Endothelial cell of umbilical vein (primary cell): ENCODE measurements around the gene SCG3. TPM values are rescaled to one million over a fixed set of nuclear protein-coding genes. Genes with fewer than 3 reads are reported as not detected.

ENCODE experiments used
- BruUV-seq: library from RNA; stranded (reverse); fragments of 400-500 nt; replicated peaks from 2 replicates; lab custom pipeline; 2021; lab: Mats Ljungman, UMichigan
- CTCF ChIA-PET: fragments of 300-600, 350-600 bp; sonication (Branson Sonifier 250); formaldehyde crosslinking; loops from one replicate; lab custom pipeline; 2021; ENCODE audit warnings: antibody characterized with exemption, inconsistent platforms; lab: Charles Lee
- POLR2A ChIA-PET: fragments of 300-600, 350-600 bp; sonication (Branson Sonifier 250); formaldehyde crosslinking; loops from one replicate; lab custom pipeline; 2021; ENCODE audit warnings: antibody characterized with exemption, inconsistent platforms; lab: Charles Lee
- DNase-seq: peaks from one replicate; pipeline ENCODE4 v3.0.0-alpha.2; 2011; ENCODE audit warnings: low read depth, low spot score
- FAIRE-seq: peaks from 2 replicates; lab custom pipeline; 2011; peaks lifted over from hg19 to GRCh38; lab: Jason Lieb, UNC
- H2AFZ ChIP-seq: 2 replicates; pipeline ENCODE4 v1.6.0; 2012; ENCODE audit warnings: low read depth, low read length, control low read depth, inconsistent platforms
- H3K27ac ChIP-seq: 2 replicates; pipeline ENCODE4 v1.5.1; 2011; ENCODE audit warnings: low read depth, mild to moderate bottlenecking, control low read depth, low read length, moderate library complexity; ENCODE audit not compliant: insufficient read depth
- H3K27me3 ChIP-seq, 2 experiments: 2 replicates each; pipeline versions ENCODE4 v1.6.0 to v1.6.1; 2011; ENCODE audit warnings: low read length in 2 of 2, mixed read lengths in 1 of 2; ENCODE audit not compliant: control insufficient read depth in 2 of 2, insufficient read depth in 2 of 2
- H3K36me3 ChIP-seq, 2 experiments: 2 replicates in 1 of 2; 3 replicates in 1 of 2; pipeline ENCODE4 v1.5.1; 2011; ENCODE audit warnings: low read length in 2 of 2, mild to moderate bottlenecking in 1 of 2, moderate library complexity in 1 of 2; ENCODE audit not compliant: control insufficient read depth in 2 of 2, insufficient read depth in 2 of 2; ENCODE audit errors: extremely low read depth in 1 of 2
- H3K4me1 ChIP-seq: 3 replicates; pipeline ENCODE4 v1.5.1; 2011; ENCODE audit warnings: mild to moderate bottlenecking, low read length; ENCODE audit not compliant: control insufficient read depth, insufficient read depth; ENCODE audit errors: extremely low read depth
- H3K4me2 ChIP-seq: 2 replicates; pipeline ENCODE4 v1.6.1; 2011; ENCODE audit warnings: low read length, control low read depth, mixed read lengths; ENCODE audit not compliant: insufficient read depth
- H3K4me3 ChIP-seq, 3 experiments: fragments of 200-600 bp in 1 of 3; sonication (generic), shearing (Covaris generic) in 1 of 3; replicated peaks in 1 of 3; 2 replicates each; pipeline ENCODE4 v1.5.1; 2011 to 2016; ENCODE audit warnings: control low read depth in 3 of 3, low read length in 3 of 3, mild to moderate bottlenecking in 2 of 3, inconsistent platforms in 1 of 3, low read depth in 1 of 3, moderate library complexity in 1 of 3; ENCODE audit not compliant: insufficient read depth in 1 of 3
- H3K79me2 ChIP-seq: 2 replicates; pipeline ENCODE4 v1.6.0; 2012; ENCODE audit warnings: low read length, inconsistent platforms; ENCODE audit not compliant: control insufficient read depth, insufficient read depth
- H3K9ac ChIP-seq: replicated peaks from 2 replicates; pipeline ENCODE3; 2011; ENCODE audit warnings: low read length, control low read depth; ENCODE audit not compliant: insufficient read depth; ENCODE audit errors: extremely low read depth
- H3K9me1 ChIP-seq: replicated peaks from 3 replicates; pipeline ENCODE4 v1.6.0; 2011; ENCODE audit warnings: mild to moderate bottlenecking, low read length; ENCODE audit not compliant: control insufficient read depth, insufficient read depth; ENCODE audit errors: extremely low read depth
- H3K9me3 ChIP-seq: replicated peaks from 2 replicates; pipeline ENCODE4 v1.5.1; 2012; ENCODE audit warnings: low read length, inconsistent platforms; ENCODE audit not compliant: control insufficient read depth, insufficient read depth
- H4K20me1 ChIP-seq: replicated peaks from 2 replicates; pipeline ENCODE3; 2011; ENCODE audit warnings: mild to moderate bottlenecking, low read length; ENCODE audit not compliant: control insufficient read depth, insufficient read depth; ENCODE audit errors: extremely low read depth
- CTCF ChIP-seq, 2 donors: IDR thresholded peaks; 1 replicate in 1 of 2; 2 replicates in 1 of 2; pipeline ENCODE4 v1.5.1; 2011; ENCODE audit warnings: low read length in 2 of 2, mild to moderate bottlenecking in 2 of 2, moderate library complexity in 2 of 2, control low read depth in 1 of 2, inconsistent platforms in 1 of 2, low read depth in 1 of 2; ENCODE audit not compliant: insufficient read depth in 1 of 2; ENCODE audit errors: extremely low read depth in 1 of 2
- EZH2 ChIP-seq: IDR thresholded peaks from 2 replicates; pipeline ENCODE4 v1.6.1; 2012; ENCODE audit warnings: borderline replicate concordance, low read depth, mild to moderate bottlenecking, moderate library complexity, low read length, inconsistent platforms; ENCODE audit not compliant: severe bottlenecking
- FOS ChIP-seq: IDR thresholded peaks from 2 replicates; pipeline ENCODE4 v1.6.1; 2011; ENCODE audit warnings: mild to moderate bottlenecking, low read length, moderate library complexity, borderline replicate concordance; ENCODE audit not compliant: insufficient read depth
- GATA2 ChIP-seq: IDR thresholded peaks from 2 replicates; pipeline ENCODE4 v1.7.0; 2011; ENCODE audit warnings: low read depth, mild to moderate bottlenecking, moderate library complexity, mixed read lengths, low read length; ENCODE audit not compliant: insufficient read length, insufficient read depth
- JUN ChIP-seq: IDR thresholded peaks from 2 replicates; pipeline ENCODE4 v1.6.1; 2011; ENCODE audit warnings: borderline replicate concordance, low read depth; ENCODE audit not compliant: insufficient read length, insufficient read depth
- MAX ChIP-seq: IDR thresholded peaks from 2 replicates; pipeline ENCODE4 v1.6.1; 2011; ENCODE audit not compliant: insufficient read depth, insufficient read length
- MYC ChIP-seq: IDR thresholded peaks from one replicate; pipeline ENCODE4 v1.6.1; 2011; ENCODE audit warnings: mild to moderate bottlenecking, low read depth, low read length
- POLR2A ChIP-seq: IDR thresholded peaks from 2 replicates; pipeline ENCODE4 v1.6.1; 2012; ENCODE audit warnings: low read depth, mild to moderate bottlenecking, control low read depth, low read length
- POLR2AphosphoS5 ChIP-seq: IDR thresholded peaks from 2 replicates; pipeline ENCODE4 v1.6.1; 2012; ENCODE audit warnings: low read depth, mild to moderate bottlenecking, control low read depth, low read length, moderate library complexity; ENCODE audit not compliant: insufficient read depth
- dilution Hi-C: fragments of 300-500 bp; cut with MboI; formaldehyde crosslinking; loops from one replicate; pipeline ENCODE4 v1.15.0; 2019; ENCODE audit warnings: low sequenced_read_pairs; ENCODE audit not compliant: extremely low pct_ligation_motif_present
- intact Hi-C: fragments of 100-400 bp; cut with micrococcal nuclease; formaldehyde crosslinking; loops from one replicate; pipeline ENCODE4 v1.10.0; 2022
- polyA plus RNA-seq, 4 experiments: library from polyadenylated mRNA; depleted of rRNA in 3 of 4; stranded (reverse) in 3 of 4; unstranded in 1 of 4; fragments of >200 nt; gene quantifications; 2 replicates each; pipeline versions ENCODE4 v1.2.1 to v1.2.3, GENCODE V29; 2011 to 2012; ENCODE audit warnings: missing spikeins in 1 of 4
- total RNA-seq: library from RNA; stranded (reverse); gene quantifications from 2 replicates; pipeline ENCODE4 v1.2.3, GENCODE V29; 2021

SCG3 gene
- total and polyA plus RNA-seq, 2 donors (not counting 3 experiments of a cell fraction or from before 2014, with no cell fraction given) = not detected

- no peaks in the 10 kb centered on the region for H3K79me2 ChIP-seq
- no peak overlapping the region for H2AFZ ChIP-seq
- H3K9me1 ChIP-seq = no peaks in the 10 kb centered on the region
- dilution Hi-C loops = no loop called here
- H3K9ac ChIP-seq = no peak overlapping the region
- FAIRE-seq = no peak
- peaks cover 2 to 4% of the 10 kb centered on the region in 2 experiments for H3K27me3 ChIP-seq
- no peak overlapping the region for H3K27ac ChIP-seq
- ChIA-PET CTCF (interaction anchor here (2.3 to 5.4 kb wide), 3 partner anchors 8 to 118 kb away, joined by 5 to 45 read pairs (median 7); no protein-coding TSS in a partner anchor), POLR2A (no interaction called here)
- no peak overlapping the region for H3K4me2 ChIP-seq
- H3K4me1 ChIP-seq = no peaks in the 10 kb centered on the region
- no peak for DNase-seq
- TF ChIP-seq CTCF (IDR thresholded peaks at IDR 0.05; ENCODE audit: extremely low read depth in 1 of 2, insufficient read depth in 1 of 2, low read depth in 1 of 2, low read length in 2 of 2) = no peak
- TF ChIP-seq FOS = no peak
- no peak for TF ChIP-seq POLR2A
- TF ChIP-seq EZH2 = no peak
- no peak for TF ChIP-seq GATA2
- TF ChIP-seq MYC = no peak
- TF ChIP-seq MAX = no peak
- no peak for TF ChIP-seq POLR2AphosphoS5
- no peak for TF ChIP-seq JUN
- H3K36me3 ChIP-seq = no peaks in the 10 kb centered on the region
- no peaks in the 10 kb centered on the region for H4K20me1 ChIP-seq
- H3K9me3 ChIP-seq = no peaks in the 10 kb centered on the region
- no TSS peak for BruUV-seq
- intact Hi-C loops = loop anchor here (10.0 kb wide), 1 partner anchor 416 kb away; no protein-coding TSS in a partner anchor
- H3K4me3 ChIP-seq = no peak overlapping the region
Measured at GRCh38 chr15:51658664-51659063, 22.6 kb upstream of the SCG3 start.
